Omental fat pad (tissue), 4 donors: ENCODE data around the gene INHBB. TPM values are rescaled to one million over a fixed set of nuclear protein-coding genes. Genes with fewer than 3 reads are reported as not detected.
"Not testable (repeated sequence)": the region's sequence is repeated elsewhere in the genome, so short reads cannot be mapped to it uniquely, and the experiment has no call there.

ENCODE experiments used
- ATAC-seq: fragments of 150-250 bp; one replicate; pipeline ENCODE4 v1.9.1; 2016; ENCODE audit warnings: mild to moderate bottlenecking, moderate library complexity; ENCODE audit not compliant: low FRiP score
- DNase-seq: peaks from one replicate; pipeline ENCODE4 v3.0.0-alpha.2; 2019; ENCODE audit warnings: low spot score
- CTCF ChIP-seq, 3 donors: fragments of 450-650 bp; IDR thresholded peaks; one replicate each; pipeline ENCODE4 v1.5.1; 2016 to 2017; ENCODE audit warnings: antibody characterized with exemption in 3 of 3, mild to moderate bottlenecking in 3 of 3, moderate library complexity in 2 of 3
- total RNA-seq, 4 donors: library from RNA; depleted of rRNA; stranded (reverse); fragments of >200 nt; gene quantifications; one replicate each; pipeline ENCODE4 v1.1.0, GENCODE V29; 2016

Gene INHBB
- total RNA-seq, 4 donors from 2014 or later = 6.7 to 59.8 (median 28.6) TPM

- ATAC-seq = no peak
- no peak for TF ChIP-seq CTCF (IDR thresholded peaks at IDR 0.05)
- no peak for DNase-seq
These were observed 29.3 kb upstream of the INHBB start for GRCh38 chr2:120316528-120317179.

DNA sequence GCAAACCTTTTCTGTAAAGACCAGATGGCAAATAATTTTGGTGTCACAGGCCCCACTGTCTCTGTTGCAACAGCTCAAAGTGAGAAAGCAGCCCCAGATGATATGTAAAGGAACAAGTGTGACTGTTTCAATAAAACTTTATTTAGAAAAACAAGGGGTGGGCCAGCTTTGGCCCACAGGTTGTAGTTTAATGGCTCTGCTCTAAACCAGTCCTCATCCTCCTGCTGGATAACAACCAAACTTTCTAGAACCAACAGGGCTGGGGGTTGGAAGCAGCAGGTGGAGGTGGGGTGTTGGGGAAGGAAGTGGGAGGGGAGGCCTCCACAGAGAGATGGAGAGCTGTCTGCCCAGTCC, 28.8 kb upstream of the INHBB start:
- DNase-seq (no peak), ATAC-seq (no peak)
- TF ChIP-seq CTCF (IDR thresholded peaks at IDR 0.05) = no peak

DNA sequence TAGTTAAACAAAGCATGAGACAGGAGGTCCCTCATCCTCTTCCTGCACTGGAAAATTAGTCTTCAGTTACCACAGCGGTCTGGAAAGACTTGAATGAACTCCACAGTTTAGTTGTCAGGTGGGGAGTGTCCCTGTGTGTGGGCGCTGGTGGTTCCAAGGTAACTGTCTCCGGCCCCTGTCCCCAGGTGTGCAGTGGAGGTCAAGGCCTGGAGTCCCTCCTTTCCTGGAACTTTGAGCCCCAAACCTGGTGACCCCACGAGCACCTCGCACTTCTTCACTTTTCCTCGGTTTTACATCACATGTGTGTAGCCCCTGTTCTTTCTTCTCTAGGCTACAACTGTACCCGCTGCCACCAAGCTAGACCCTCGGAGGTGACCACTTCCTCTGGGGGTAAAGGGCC, 28.0 kb upstream of the INHBB start:
- no peak for TF ChIP-seq CTCF (IDR thresholded peaks at IDR 0.05)
- ATAC-seq (no peak), DNase-seq (no peak)

DNA sequence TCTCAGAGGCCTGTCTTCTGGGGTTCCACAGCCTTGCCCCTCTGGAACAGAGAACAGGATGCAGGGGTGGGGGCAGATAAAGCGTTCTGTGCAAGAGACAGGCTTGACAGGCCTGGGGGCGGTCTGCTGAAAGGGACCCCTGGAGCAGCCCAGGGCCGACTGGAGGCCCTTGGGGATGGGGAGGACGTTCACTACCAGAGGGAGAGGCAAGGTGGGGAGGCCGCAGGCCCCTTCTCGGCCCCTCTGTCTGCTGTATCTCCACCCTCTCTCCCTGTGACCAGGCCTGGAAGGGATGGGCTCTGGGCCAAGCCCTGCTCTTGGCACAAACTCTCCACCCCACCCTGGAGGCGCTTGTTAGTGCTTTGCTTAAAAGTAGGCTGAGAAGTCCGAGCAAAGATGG, 27.3 kb upstream of the INHBB start:
- TF ChIP-seq CTCF (IDR thresholded peaks at IDR 0.05) = no peak
- DNase-seq = no peak
- no peak for ATAC-seq

GRCh38 chr2:120319123-120319522, 26.8 kb upstream of the INHBB start:
- TF ChIP-seq CTCF (IDR thresholded peaks at IDR 0.05) = no peak
- no peak for DNase-seq
- ATAC-seq = no peak

- no peak for DNase-seq
- no peak for ATAC-seq
- no peak for TF ChIP-seq CTCF (IDR thresholded peaks at IDR 0.05)
These were observed 26.1 kb upstream of the INHBB start for GRCh38 chr2:120319686-120320317.

DNA sequence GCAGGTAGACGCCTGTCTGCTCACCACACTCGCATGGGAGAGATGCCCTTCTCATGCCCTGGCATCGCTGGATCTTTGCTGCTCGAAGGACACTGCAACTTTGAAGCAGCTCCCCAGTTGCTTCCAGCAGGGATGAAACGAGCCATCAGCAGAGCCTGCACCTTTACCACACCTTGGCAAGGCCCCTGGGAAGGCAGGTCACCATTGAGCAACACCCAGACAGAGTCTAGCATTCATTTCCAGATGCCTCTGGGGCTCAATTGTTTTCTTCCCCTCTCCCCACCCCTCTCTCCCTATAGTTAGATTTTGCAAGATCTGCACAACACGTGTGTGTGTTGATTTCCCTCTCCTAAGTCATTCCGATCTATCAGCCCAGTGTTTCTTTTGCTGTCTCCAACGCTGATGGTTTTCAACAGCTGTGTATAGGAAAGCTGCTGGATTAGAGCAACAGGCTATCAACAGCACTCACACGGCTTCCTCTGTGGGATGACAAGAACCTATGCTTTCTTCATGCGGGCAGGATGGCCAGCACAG, 25.6 kb upstream of the INHBB start:
- DNase-seq = no peak
- ATAC-seq = no peak
- TF ChIP-seq CTCF (IDR thresholded peaks at IDR 0.05) = no peak

DNA sequence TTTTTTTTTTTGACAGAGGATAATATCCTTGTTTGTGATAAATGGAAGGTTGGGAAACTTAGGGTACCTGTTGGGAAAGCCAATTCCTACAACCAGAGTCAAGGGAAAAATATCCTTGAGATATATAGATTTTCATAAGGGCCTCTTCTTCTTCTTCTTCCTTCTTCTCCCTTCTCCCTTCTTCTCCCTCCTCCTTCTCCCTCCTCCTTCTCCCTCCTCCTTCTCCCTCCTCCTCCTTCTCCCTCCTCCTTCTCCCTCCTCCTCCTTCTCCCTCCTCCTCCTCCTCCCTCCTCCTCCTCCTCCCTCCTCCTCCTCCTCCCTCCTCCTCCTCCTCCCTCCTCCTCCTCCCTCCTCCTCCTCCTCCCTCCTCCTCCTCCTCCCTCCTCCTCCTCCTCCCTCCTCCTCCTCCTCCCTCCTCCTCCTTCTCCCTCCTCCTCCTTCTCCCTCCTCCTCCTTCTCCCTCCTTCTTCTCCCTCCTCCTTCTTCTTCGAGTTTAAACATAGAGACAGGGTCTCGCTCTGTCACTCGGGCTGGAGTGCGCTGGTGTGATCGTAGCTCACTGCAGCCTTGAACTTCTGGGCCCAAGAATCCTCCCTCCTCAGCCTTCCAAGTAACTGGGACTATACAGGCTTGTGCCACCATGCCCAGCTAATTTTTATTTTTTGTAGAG, 24.9 kb upstream of the INHBB start:
- not testable (repeated sequence) for DNase-seq, ATAC-seq
